Coronary artery (tissue), 2 donors: ENCODE results near the gene RPL23.

Experiments
- DNase-seq: peaks from one replicate; pipeline ENCODE4 v3.0.0-alpha.2; 2017; ENCODE audit warnings: low spot score
- H3K27ac ChIP-seq, 2 donors: fragments of 200-600 bp; sonication (generic); one replicate each; pipeline ENCODE4 v1.5.1; 2016 to 2019
- H3K4me3 ChIP-seq: fragments of 200-600 bp; sonication (generic); 2 replicates; pipeline ENCODE4 v1.5.1; 2016; ENCODE audit warnings: mild to moderate bottlenecking, moderate library complexity
- TF ChIP-seq, protein P1 (sequence below): fragments of 200-600 bp; sonication (generic); IDR thresholded peaks from one replicate; pipeline ENCODE4 v1.5.1; 2019; ENCODE audit warnings: antibody characterized with exemption

RPL23 gene

DNA sequence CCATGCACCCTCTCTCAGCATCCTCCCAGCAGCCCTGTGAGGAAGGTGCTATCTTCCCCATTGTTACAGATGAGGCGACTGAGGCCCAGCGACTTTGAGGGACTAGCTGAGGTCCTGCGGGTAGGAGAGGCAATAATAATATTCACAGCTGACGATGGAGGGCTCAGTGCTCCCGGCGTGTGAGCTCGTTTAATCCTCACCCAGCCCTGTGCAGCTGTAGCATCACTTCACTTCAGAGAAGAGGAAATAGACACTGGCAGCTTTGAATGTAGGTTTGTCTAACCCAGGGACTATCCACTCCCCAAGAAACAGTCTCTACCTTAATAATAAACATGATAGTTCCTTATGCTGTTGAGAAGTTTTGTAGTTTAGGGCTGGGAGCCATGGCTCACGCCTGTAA lies 37.9 kb upstream of the RPL23 start:
- DNase-seq: no peak
- TF ChIP-seq, protein P1, sequence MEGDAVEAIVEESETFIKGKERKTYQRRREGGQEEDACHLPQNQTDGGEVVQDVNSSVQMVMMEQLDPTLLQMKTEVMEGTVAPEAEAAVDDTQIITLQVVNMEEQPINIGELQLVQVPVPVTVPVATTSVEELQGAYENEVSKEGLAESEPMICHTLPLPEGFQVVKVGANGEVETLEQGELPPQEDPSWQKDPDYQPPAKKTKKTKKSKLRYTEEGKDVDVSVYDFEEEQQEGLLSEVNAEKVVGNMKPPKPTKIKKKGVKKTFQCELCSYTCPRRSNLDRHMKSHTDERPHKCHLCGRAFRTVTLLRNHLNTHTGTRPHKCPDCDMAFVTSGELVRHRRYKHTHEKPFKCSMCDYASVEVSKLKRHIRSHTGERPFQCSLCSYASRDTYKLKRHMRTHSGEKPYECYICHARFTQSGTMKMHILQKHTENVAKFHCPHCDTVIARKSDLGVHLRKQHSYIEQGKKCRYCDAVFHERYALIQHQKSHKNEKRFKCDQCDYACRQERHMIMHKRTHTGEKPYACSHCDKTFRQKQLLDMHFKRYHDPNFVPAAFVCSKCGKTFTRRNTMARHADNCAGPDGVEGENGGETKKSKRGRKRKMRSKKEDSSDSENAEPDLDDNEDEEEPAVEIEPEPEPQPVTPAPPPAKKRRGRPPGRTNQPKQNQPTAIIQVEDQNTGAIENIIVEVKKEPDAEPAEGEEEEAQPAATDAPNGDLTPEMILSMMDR: no peak
- no peak overlapping the region for H3K4me3 ChIP-seq
- peak overlapping the region in 1 of 2 donors; percentile 84 for H3K27ac ChIP-seq

DNA sequence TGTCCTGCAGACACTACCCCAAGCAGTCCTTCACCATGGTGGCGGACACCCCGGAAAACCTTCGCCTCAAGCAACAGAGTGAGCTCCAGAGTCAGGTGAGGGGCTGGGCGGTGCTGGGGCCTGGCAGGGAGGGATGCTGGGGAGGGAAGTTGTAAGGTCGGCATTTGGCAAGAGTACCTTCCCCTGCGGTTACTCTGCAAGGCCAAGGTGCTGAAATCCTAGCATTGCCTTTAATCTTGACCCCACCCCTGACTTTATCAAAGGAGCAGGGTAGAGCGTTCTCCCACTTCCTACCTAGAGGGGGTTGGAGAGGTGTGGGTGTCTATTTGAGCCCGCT lies 36.9 kb upstream of the RPL23 start:
- TF ChIP-seq, protein P1: no peak

DNA sequence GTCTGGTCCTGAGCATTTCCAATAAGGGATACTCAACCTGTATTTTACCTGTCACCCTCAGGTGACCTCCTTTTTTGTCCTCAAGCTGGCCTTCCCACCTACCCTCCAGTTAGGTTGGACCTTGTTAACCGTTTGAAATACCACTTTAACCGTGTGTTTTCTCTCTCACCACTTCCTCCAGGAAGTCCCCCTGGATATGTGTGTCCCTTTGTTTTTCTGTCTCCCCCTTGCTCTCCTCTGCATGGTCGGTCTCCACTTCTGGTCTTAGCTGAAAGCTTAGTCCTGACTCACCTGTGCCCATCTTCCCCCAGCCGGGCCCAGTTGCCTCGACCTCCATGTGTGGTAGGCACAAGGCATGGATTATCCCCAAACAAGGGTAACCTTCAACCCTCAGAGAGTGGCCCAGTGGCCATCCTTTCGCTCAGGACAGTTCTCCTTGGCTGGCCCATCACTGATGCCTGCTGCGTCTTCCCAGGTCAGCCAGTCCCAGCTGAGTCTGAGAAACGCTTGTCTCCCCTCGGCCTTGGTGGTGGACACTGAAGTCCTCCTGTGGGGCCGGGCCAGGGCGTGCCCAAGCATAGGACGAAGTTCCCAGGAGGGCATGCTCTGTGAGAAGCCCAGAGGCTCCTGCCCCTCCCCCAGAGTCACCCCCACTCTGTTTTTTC lies 36.4 kb upstream of the RPL23 start:
- no peak overlapping the region for H3K4me3 ChIP-seq
- no peak for DNase-seq
- TF ChIP-seq, protein P1: no peak
- H3K27ac ChIP-seq: peak overlapping the region in 1 of 2 donors; percentile 84

More for the DNA sequence above, 36.9 kb upstream of the RPL23 start:
- DNase-seq: no peak
- Histone ChIP-seq H3K27ac (peak overlapping the region in 1 of 2 donors; percentile 84), H3K4me3 (no peak overlapping the region)

DNA sequence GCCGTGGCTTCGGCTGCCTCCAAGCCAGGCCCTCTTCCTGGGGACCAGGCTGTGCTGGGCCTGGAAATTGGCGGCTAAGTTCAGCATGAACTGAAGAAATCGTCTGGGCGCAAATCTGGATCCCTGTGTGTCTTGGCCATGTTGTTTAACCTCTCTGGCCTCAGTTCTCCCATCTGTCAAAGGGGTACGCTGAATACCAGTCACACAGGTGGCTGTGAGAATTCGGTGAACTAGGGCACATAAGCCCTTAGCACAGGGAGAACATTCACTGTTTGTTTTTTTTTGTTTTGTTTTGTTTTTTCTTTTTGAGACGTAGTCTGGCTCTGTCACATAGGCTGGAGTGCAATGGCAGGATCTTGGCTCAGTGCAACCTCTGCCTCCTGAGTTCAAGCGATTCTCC lies 35.3 kb upstream of the RPL23 start:
- no peak for DNase-seq
- TF ChIP-seq, protein P1: no peak
- Histone ChIP-seq H3K4me3 (no peak overlapping the region), H3K27ac (peak overlapping the region in 1 of 2 donors; percentile 11)

DNA sequence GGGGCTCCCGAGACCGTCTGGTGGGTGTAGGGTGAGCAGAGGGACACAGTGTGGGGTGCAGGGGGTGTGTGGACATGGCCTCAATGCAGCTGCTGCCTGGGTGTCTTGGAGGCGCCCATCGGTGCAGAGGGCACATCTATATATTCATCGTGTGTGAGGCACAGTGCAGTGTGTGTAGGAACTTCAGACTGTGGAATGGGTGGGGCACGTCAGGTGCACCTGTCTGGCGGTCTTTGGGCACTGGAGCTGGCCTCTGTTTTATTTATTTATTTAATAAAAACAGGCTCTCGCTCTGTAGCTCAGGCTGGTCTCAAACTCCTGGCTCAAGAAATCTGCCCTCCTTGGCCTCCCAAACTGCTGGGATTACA lies 33.1 kb upstream of the RPL23 start:
- TF ChIP-seq, protein P1: no peak
- Histone ChIP-seq H3K4me3 (peak overlapping the region; percentile 46), H3K27ac (peak overlapping the region in 1 of 2 donors; percentile 55)
- no peak for DNase-seq

DNA sequence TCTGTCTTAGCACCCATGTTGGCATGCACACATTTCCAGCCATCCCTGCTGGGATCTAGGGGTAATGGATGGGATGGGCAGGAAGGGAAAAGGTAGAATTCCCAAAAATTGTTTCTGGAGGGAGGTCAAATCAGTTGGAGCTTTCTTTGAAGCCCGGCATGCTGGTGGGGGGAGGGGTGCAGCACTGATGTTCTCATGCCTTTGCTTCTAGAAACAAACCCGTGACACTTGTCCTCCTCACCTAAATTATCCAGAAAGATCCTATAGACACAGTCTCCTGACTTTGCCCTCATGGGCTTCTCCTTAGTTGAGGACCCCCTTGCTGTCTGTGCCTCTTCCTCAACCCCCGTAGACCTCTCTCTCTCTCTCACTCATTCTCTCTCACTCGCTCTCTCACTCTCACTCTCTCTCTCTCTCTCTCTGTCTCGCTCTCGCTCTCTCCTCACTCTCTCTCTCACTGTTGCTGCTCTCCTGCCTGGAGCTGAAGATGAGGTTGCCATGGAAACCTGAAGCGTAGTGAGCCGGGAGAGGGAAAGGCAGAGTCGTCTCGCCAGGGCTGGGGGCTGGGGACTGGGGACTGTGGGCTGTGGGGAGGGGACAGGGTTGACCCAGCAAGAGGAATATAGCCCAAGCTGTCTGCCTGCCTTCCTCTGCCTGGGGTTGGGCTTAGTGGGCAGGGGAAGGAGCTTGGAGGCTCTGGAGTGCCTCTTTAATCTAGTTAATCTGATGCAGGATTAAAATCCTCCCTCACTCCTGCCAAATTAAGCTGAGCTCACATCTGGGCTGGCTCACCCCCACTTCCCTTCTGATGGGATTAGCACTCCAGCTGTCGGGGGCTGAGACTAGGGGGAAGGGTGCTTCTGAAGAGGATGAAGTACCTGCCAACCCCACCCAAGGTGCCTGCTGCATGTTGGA lies 32.5 kb upstream of the RPL23 start:
- no peak for DNase-seq

More for the DNA sequence above, 32.5 kb upstream of the RPL23 start:
- peak overlapping the region in 1 of 2 donors; percentile 55 for H3K27ac ChIP-seq
- TF ChIP-seq, protein P1: no peak
- peak overlapping the region; percentile 46 for H3K4me3 ChIP-seq
